Ectodermal cell (in vitro differentiated cells): ENCODE measurements around the gene BRSK2.

Experiments used
- H3K27ac ChIP-seq: 2 replicates; pipeline ENCODE4 v1.7.0; 2013; ENCODE audit warnings: mild to moderate bottlenecking, low read depth, low read length; ENCODE audit not compliant: insufficient read depth, poor library complexity, severe bottlenecking
- H3K27me3 ChIP-seq: 2 replicates; pipeline ENCODE4 v1.7.0; 2013; ENCODE audit warnings: mild to moderate bottlenecking, low read length; ENCODE audit not compliant: insufficient read depth, control insufficient read depth, poor library complexity, severe bottlenecking
- H3K36me3 ChIP-seq: one replicate; pipeline ENCODE4 v1.7.0; 2013; ENCODE audit warnings: low read length; ENCODE audit not compliant: control insufficient read depth, insufficient read depth
- H3K4me1 ChIP-seq: one replicate; pipeline ENCODE4 v1.7.0; 2013; ENCODE audit warnings: low read length; ENCODE audit not compliant: control insufficient read depth, insufficient read depth
- H3K4me3 ChIP-seq: 2 replicates; pipeline ENCODE4 v1.7.0; 2013; ENCODE audit warnings: low read depth, low read length, control low read depth; ENCODE audit not compliant: insufficient read depth
- H3K9me3 ChIP-seq: 2 replicates; pipeline ENCODE4 v1.7.0; 2013; ENCODE audit warnings: mild to moderate bottlenecking, low read length, moderate library complexity; ENCODE audit not compliant: control insufficient read depth
- WGBS, 2 experiments: methylation state at CpG; one replicate each; pipeline ENCODE4 v1.1.7; 2013; ENCODE audit warnings: missing lambda C conversion rate in 2 of 2; 5-methylcytosine and 5-hydroxymethylcytosine counted together

BRSK2 gene

DNA sequence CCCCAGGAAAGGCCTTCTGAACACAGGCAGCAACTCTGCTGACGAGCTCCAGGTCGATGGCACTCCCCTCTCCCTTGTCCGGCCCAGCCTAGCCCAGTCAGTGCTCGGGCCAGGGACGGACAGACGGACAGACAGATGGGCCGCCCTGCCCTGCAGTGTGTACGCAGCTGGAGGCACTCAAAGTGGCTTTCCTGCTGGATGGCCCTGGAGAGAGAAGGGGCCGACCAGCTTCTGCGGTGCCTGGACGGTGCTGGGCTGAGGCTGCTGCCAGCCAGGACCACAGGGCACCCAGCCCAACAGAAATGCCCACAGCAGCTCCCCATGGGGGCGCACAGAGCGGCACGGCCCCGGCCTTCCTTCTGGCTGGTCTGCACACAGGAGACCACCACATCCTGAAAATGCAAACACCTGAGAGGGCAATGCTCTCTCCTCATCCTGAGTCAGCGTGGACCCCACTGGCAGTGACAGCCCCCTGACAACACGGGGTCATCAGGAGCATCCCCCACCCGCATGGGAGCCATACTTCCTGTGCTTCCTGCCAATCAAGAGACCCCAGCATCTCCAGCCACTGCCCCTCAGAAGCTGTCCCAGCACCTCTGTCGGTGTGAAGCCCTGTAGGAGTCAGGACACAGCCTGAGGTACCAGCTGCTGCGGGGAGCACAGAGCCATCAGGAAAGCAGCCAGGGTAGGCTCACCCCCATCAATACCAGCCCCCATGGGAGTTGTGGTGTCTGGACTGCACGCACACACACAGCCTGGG, 97.5 kb downstream of the BRSK2 start:
- 89% methylated on average over 21 of the region's 21 CpGs for WGBS, 2 experiments
- no peak overlapping the region for H3K4me3 ChIP-seq
- H3K9me3 ChIP-seq, result no peaks in the 10 kb centered on the region
- no peaks in the 10 kb centered on the region for H3K4me1 ChIP-seq
- H3K27ac ChIP-seq, result no peak overlapping the region
- no peaks in the 10 kb centered on the region for H3K27me3 ChIP-seq
- no peaks in the 10 kb centered on the region for H3K36me3 ChIP-seq

DNA sequence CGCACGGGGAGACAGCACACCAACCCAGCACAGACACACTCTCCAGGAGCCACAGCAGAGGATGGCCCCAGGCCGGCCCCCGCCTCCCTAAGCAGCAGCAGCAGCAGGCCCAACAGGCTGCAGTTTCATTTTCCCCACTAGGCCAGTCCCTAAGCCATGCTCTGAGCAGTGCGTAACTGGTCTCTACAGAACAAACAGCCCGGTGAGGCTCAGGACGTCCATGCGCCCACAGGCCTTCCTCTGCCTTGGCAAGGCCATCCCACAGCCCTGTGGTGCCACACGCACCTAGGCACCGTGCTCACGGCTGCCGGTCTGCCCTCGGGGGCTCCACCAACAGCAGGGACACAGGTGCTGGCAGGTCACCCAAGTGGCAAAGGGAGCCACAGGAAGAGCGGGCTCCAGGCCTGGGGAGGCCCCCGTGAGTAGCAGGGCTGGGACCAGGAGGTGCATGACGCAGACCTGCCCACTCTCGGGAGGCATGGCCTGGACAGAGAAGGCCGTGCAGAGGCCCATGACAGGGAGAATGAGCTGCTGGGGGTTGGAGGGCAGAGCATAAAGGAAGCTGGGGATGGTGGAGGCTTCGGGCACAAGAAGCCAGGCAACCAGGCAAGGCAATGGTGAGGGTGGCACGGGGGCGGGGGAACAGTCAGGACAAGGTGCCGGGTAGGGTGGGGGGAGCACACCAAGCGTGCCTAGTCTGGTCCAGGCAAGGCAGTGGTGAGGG, 98.3 kb downstream of the BRSK2 start:
- Histone ChIP-seq H3K9me3 (no peaks in the 10 kb centered on the region), H3K27ac (no peak overlapping the region), H3K36me3 (no peaks in the 10 kb centered on the region), H3K27me3 (no peaks in the 10 kb centered on the region), H3K4me3 (no peak overlapping the region), H3K4me1 (no peaks in the 10 kb centered on the region)
- 93 to 95% methylated on average over 23 of the region's 23 CpGs for WGBS, 2 experiments

DNA sequence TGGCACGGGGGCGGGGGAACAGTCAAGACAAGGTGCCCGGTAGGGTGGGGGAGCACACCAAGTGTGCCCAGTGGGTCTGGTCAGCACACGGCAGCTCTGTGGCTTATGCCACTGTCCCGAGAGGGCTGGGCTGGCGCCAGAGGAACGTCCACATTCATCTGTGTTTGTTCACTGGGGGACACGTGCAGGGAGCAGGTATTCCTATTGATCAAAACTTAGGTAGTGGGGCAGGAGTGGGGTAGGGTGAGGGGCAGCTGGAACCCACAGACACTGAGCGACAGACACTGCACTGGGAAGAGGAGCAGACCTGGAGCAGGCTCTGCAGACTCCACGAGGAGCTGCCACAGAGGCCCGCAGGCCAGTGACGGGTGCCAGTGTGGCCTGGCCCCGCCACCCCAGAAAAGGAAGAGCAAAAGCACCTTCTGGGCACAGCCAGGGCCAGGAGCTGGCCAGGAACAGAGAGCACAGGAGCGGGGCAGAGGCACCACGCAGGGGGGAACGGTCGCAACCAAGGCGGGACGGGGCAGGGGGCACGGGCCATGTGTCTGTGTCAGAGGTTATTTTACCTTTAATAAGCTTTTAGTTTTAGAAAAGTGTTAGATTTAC, 98.9 kb downstream of the BRSK2 start:
- no peaks in the 10 kb centered on the region for H3K36me3 ChIP-seq
- 94% methylated on average over 20 of the region's 20 CpGs for WGBS, 2 experiments
- no peak overlapping the region for H3K4me3 ChIP-seq
- H3K27me3 ChIP-seq, result no peaks in the 10 kb centered on the region
- no peak overlapping the region for H3K27ac ChIP-seq
- H3K9me3 ChIP-seq, result no peaks in the 10 kb centered on the region
- H3K4me1 ChIP-seq, result no peaks in the 10 kb centered on the region

DNA sequence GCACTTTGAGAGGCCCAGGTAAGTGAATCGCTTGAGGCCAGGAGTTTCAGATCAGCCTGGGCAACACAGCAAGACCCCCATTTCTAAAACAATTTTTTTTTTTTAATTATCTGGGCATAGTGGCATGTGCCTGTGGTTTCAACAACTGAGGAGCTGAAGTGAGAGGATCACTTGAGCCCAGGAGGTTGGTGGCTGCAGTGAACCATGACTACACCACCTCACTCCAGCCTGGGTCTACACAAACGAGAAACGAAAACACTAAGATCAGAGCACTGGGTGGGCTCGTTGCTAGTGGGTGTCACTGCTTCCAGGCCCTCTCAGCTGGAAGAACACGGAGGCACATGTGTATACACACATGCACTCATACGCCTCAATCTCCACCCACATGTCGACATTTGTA, 100.9 kb downstream of the BRSK2 start:
- WGBS, 2 experiments, result 80 to 81% methylated on average over 7 of the region's 7 CpGs
- Histone ChIP-seq H3K4me1 (no peaks in the 10 kb centered on the region), H3K27ac (no peak overlapping the region), H3K27me3 (no peaks in the 10 kb centered on the region), H3K4me3 (no peak overlapping the region), H3K36me3 (no peaks in the 10 kb centered on the region), H3K9me3 (no peaks in the 10 kb centered on the region)

DNA sequence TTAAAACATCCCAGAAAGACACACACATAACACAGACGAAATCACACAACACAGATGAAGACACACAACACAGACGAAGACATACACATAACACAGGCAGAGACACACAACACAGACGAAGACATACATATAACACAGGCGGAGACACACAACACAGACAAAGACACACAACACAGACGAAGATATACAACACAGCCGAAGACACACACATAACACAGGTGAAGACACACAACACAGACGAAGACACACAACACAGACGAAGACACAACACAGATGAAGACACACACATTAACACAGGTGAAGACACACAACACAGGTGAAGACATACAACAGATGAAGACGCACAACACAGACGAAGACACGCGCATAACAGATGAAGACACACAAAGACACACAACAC, 101.6 kb downstream of the BRSK2 start:
- no peaks in the 10 kb centered on the region for H3K27me3 ChIP-seq
- H3K27ac ChIP-seq, result no peak overlapping the region
- H3K36me3 ChIP-seq, result no peaks in the 10 kb centered on the region
- no peak overlapping the region for H3K4me3 ChIP-seq
- H3K9me3 ChIP-seq, result no peaks in the 10 kb centered on the region
- WGBS, 2 experiments, result 76 to 87% methylated on average over 12 of the region's 12 CpGs
- no peaks in the 10 kb centered on the region for H3K4me1 ChIP-seq

DNA sequence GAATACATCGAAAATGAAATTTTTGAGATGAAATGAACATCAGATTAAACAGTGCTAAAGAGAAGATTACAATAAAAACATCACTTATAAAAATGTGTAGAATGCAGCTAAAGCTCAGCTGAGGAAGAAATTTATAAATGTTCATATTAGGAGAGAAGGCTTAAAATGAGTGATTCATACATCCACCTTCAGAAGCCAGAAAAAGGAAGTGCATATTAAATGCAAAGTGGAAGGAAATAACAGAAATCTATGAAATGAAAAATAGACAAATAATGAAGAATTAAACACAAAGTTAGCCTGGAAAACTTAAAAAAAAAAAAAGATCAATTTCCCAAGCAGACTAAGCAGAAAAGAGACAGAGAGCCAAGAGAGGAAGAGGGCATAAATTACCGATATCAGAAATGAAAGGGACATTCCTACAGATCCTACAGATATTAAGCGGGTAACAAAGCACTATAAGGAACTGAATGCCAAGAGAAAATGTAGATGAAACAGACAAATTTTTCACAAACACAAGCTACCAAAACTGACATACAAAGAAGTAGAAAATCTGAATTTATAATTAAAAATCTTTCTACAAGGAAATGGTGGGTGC, 104.0 kb downstream of the BRSK2 start:
- Histone ChIP-seq H3K4me1 (no peaks in the 10 kb centered on the region), H3K27me3 (no peaks in the 10 kb centered on the region), H3K4me3 (no peak overlapping the region), H3K27ac (no peak overlapping the region), H3K9me3 (no peaks in the 10 kb centered on the region), H3K36me3 (no peaks in the 10 kb centered on the region)
- WGBS, 2 experiments, result 0 to 50% methylated on average over 1 to 2 of the region's 3 CpGs

DNA sequence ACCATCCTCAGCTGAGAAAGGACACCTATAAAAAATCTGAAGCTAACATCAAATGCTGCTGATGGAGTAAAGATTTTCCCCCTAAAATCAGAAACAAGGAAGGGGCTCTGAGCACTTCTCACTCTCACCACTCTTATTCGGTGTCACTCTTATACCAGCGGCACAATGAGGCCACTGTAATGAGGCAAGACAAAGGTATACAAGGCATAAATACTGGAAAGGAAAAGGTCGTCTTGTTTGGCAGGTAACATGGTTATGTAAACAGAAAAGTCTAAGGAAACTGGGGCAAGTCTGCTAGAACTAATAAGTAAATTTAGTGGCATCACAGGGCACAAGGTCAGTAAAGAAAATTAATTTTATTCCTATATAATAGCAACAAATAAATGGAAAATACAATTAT, 104.9 kb downstream of the BRSK2 start:
- Histone ChIP-seq H3K4me1 (no peaks in the 10 kb centered on the region), H3K36me3 (no peaks in the 10 kb centered on the region), H3K9me3 (no peaks in the 10 kb centered on the region), H3K4me3 (no peak overlapping the region), H3K27me3 (no peaks in the 10 kb centered on the region), H3K27ac (no peak overlapping the region)
- 79 to 80% methylated on average over 3 of the region's 3 CpGs for WGBS, 2 experiments

DNA sequence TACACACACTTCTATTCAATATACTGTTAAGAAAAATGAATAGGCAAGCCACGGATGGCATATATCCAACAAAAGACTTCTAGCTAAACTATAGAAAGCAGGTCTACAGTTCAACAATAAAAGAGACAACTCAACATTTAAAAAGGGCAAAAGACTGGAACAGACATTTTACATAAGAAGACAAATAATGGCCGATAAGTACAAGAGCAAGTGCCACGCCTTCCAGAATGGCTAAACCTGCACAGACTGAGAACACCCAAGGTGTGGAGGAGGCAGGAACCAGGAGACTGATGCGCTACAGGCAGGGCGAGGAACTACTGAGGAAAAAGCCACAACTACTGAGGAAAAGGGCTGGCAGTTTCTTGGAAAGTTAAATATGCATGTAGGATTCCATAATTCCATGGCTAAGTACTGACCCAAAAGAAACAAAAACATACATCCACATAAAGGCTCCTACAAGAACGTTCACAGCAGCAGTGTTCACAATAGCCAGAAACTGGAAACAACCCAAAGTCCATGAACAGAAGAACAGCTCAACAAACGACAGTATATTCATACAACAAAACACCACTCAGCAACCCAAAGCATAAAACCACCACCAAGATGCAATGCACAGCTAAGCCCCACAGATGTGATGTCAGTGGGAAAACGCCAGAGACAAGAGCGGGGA, 106.5 kb downstream of the BRSK2 start:
- 83% methylated on average over 9 of the region's 9 CpGs for WGBS, 2 experiments

DNA sequence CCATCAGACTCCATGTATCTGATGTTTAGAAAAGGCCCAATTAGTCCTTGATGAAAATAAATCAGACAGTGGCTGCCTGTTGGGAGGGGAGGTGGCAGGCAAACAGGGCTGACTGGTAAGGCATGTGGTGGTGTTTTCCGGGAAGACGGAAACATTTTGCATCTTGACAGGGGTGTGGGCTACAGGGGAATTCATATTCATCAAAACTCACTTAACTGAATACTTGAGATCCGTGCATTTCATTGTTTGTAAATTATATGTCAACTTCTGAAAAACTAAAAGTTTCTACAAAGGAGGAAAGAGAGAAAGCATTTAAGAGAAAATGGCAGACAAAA, 107.0 kb downstream of the BRSK2 start:
- Histone ChIP-seq H3K27ac (no peak overlapping the region), H3K4me3 (no peak overlapping the region), H3K36me3 (no peaks in the 10 kb centered on the region), H3K9me3 (no peaks in the 10 kb centered on the region), H3K4me1 (no peaks in the 10 kb centered on the region), H3K27me3 (no peaks in the 10 kb centered on the region)
- WGBS, 2 experiments, result 85 to 100% methylated on average over 2 of the region's 3 CpGs

More for the DNA sequence above, 106.5 kb downstream of the BRSK2 start:
- Histone ChIP-seq H3K27ac (no peak overlapping the region), H3K27me3 (no peaks in the 10 kb centered on the region), H3K4me3 (no peak overlapping the region), H3K9me3 (no peaks in the 10 kb centered on the region), H3K36me3 (no peaks in the 10 kb centered on the region), H3K4me1 (no peaks in the 10 kb centered on the region)

DNA sequence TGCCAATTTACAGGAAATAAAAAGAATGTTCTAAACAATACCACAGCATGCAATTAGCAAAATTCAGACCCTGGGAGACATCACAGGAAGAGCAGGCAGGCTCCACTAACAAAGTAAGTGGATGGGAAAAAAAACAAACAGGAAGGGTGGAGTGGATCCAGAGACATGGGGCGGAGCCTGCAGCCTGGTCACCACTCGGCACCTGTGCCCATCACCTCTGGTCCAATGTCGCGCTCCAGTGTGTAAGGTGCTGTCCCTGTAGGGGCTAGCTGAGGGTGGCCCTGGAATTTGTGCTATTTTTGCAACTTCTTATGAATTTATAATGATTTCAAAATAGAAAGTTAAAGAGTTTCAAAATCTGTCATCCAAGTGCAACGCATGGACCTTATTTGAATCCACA, 107.9 kb downstream of the BRSK2 start:
- Histone ChIP-seq H3K9me3 (no peaks in the 10 kb centered on the region), H3K4me3 (no peak overlapping the region), H3K27me3 (no peaks in the 10 kb centered on the region), H3K4me1 (no peaks in the 10 kb centered on the region), H3K36me3 (no peaks in the 10 kb centered on the region), H3K27ac (no peak overlapping the region)
- WGBS, 2 experiments, result 86 to 90% methylated on average over 4 to 5 of the region's 5 CpGs
